BJ (cell line): ENCODE measurements around the gene DNAJC18. TPM values are rescaled to one million over a fixed set of nuclear protein-coding genes. Genes with fewer than 3 reads are reported as not detected.

ENCODE experiments used
- CTCF ChIA-PET: fragments of 350-600 bp; formaldehyde crosslinking; extraction: SDS; loops from one replicate; lab custom pipeline; 2021; ENCODE audit warnings: antibody characterized with exemption, inconsistent platforms; lab: Yijun Ruan, JAX
- POLR2A ChIA-PET: fragments of 300-600 bp; sonication (Branson Sonifier 250); formaldehyde crosslinking; extraction: SDS; loops from one replicate; lab custom pipeline; 2021; ENCODE audit warnings: antibody characterized with exemption; lab: Charles Lee
- DNase-seq: peaks from one replicate; pipeline ENCODE4 v3.0.0-alpha.2; 2011; ENCODE audit warnings: low read depth
- H3K27me3 ChIP-seq: 2 replicates; pipeline ENCODE4 v1.6.0; 2011; ENCODE audit warnings: low read length; ENCODE audit not compliant: control insufficient read depth, insufficient read depth
- H3K36me3 ChIP-seq: 2 replicates; pipeline ENCODE4 v1.5.1; 2011; ENCODE audit warnings: low read length; ENCODE audit not compliant: control insufficient read depth, insufficient read depth
- H3K4me3 ChIP-seq: 2 replicates; pipeline ENCODE4 v1.5.1; 2011; ENCODE audit warnings: low read depth, mild to moderate bottlenecking, control low read depth, low read length
- CTCF ChIP-seq: IDR thresholded peaks from 2 replicates; pipeline ENCODE4 v1.5.1; 2011; ENCODE audit warnings: low read depth, mild to moderate bottlenecking, control low read depth, inconsistent platforms, low read length, moderate library complexity; ENCODE audit not compliant: insufficient read depth
- polyA plus RNA-seq: library from polyadenylated mRNA; depleted of rRNA; stranded (reverse); fragments of >200 nt; gene quantifications from 2 replicates; pipeline ENCODE4 v1.2.3, GENCODE V29; 2011

Gene DNAJC18
- polyA plus RNA-seq, 1 experiment, result 5.2 TPM

GRCh38 chr5:139419226-139420192 lies 19.8 kb downstream of the DNAJC18 start:
- H3K4me3 ChIP-seq, result no peak overlapping the region
- ChIA-PET POLR2A (no interaction called here), CTCF (interaction anchor here (0.6 to 6.5 kb wide), 8 partner anchors 9 to 356 kb away, joined by 3 to 232 read pairs (median 6); no protein-coding TSS in a partner anchor)

GRCh38 chr5:139418793-139419192 lies 20.5 kb downstream of the DNAJC18 start:
- peaks cover 6% of the 10 kb centered on the region for H3K36me3 ChIP-seq
- POLR2A ChIA-PET, result no interaction called here
- no peaks in the 10 kb centered on the region for H3K27me3 ChIP-seq
- no peak for TF ChIP-seq CTCF
- CTCF ChIA-PET, result interaction anchor here (0.5 to 6.5 kb wide), 7 partner anchors 10 to 347 kb away, joined by 3 to 232 read pairs (median 4); no protein-coding TSS in a partner anchor
- H3K4me3 ChIP-seq, result no peak overlapping the region
- no peak for DNase-seq

More at GRCh38 chr5:139419226-139420192, 19.8 kb downstream of the DNAJC18 start:
- Histone ChIP-seq H3K36me3 (peaks cover 6% of the 10 kb centered on the region), H3K27me3 (no peaks in the 10 kb centered on the region)
- TF ChIP-seq CTCF, result no peak
- DNase-seq, result no peak

- peaks cover 6% of the 10 kb centered on the region for H3K36me3 ChIP-seq
- TF ChIP-seq CTCF, result no peak
- H3K4me3 ChIP-seq, result no peak overlapping the region
- no peaks in the 10 kb centered on the region for H3K27me3 ChIP-seq
- no peak for DNase-seq
- CTCF ChIA-PET, result interaction anchor here (1.6 to 6.5 kb wide), 2 partner anchors 11 to 97 kb away, joined by 3 to 232 read pairs; no protein-coding TSS in a partner anchor
- POLR2A ChIA-PET, result no interaction called here
Observed at GRCh38 chr5:139417214-139417613, 22.1 kb downstream of the DNAJC18 start.

- no peaks in the 10 kb centered on the region for H3K27me3 ChIP-seq
- ChIA-PET POLR2A (no interaction called here), CTCF (interaction anchor here (1.3 to 4.0 kb wide), 2 partner anchors 97 to 101 kb away, joined by 5 to 18 read pairs; no protein-coding TSS in a partner anchor)
- TF ChIP-seq CTCF, result no peak
- H3K4me3 ChIP-seq, result no peak overlapping the region
- peaks cover 6% of the 10 kb centered on the region for H3K36me3 ChIP-seq
- DNase-seq, result no peak
Observed at GRCh38 chr5:139416651-139417050, 22.7 kb downstream of the DNAJC18 start.

- no peak for DNase-seq
- TF ChIP-seq CTCF, result no peak
- CTCF ChIA-PET, result interaction anchor here (1.2 to 4.0 kb wide), 3 partner anchors 98 to 103 kb away, joined by 3 to 18 read pairs (median 5); no protein-coding TSS in a partner anchor
- no peak overlapping the region for H3K4me3 ChIP-seq
- peaks cover 6% of the 10 kb centered on the region for H3K36me3 ChIP-seq
- POLR2A ChIA-PET, result no interaction called here
- H3K27me3 ChIP-seq, result no peaks in the 10 kb centered on the region
Observed at GRCh38 chr5:139415869-139416268, 23.5 kb downstream of the DNAJC18 start.
